Renal pelvis (tissue), 4 donors: Measurements from ENCODE around the gene ARR3. TPM values are rescaled to one million over a fixed set of nuclear protein-coding genes. Genes with fewer than 3 reads are reported as not detected.
"Not testable (repeated sequence)": the region's sequence is repeated elsewhere in the genome, so short reads cannot be mapped to it uniquely, and the experiment has no call there.

ENCODE experiments used
- DNase-seq: peaks from one replicate; pipeline ENCODE4 v3.0.0-alpha.2; 2013
- polyA plus RNA-seq, 3 donors: library from polyadenylated mRNA; unstranded; fragments of 120-200 nt; gene quantifications; one replicate each; pipeline ENCODE4 v1.2.1, GENCODE V29; 2013; ENCODE audit not compliant: insufficient read length in 3 of 3

The ARR3 gene
- polyA plus RNA-seq, 3 donors, result 0.51 to 1.7 (median 1.4) TPM

GRCh38 chrX:70274029-70274428 is 5.9 kb downstream of the ARR3 start:
- not testable (repeated sequence) for DNase-seq

- DNase-seq, result no peak
Observed at GRCh38 chrX:70279081-70279480, 10.9 kb downstream of the ARR3 start.

GRCh38 chrX:70280573-70280972 is 12.4 kb downstream of the ARR3 start:
- DNase-seq, result no peak

GRCh38 chrX:70281951-70282350 is 13.8 kb downstream of the ARR3 start, which contains the start of gene RAB41:
RAB41 (plus strand) TSS chrX:70282172; CDS start chrX:70282218, 46 bp downstream.
- no peak for DNase-seq

- no peak for DNase-seq
Observed at GRCh38 chrX:70289168-70289792, 21.1 kb downstream of the ARR3 start.

GRCh38 chrX:70289793-70290770 is 21.9 kb downstream of the ARR3 start, which contains the start of the genes KIF4A and PDZD11:
KIF4A (plus strand) TSS chrX:70290104; CDS start chrX:70290459, 355 bp downstream.
PDZD11 (minus strand) TSS chrX:70289927; CDS start chrX:70289341, 586 bp downstream.
- DNase-seq, result peak; percentile 81

GRCh38 chrX:70292788-70293187 is 24.7 kb downstream of the ARR3 start:
- no peak for DNase-seq

- no peak for DNase-seq
Observed at GRCh38 chrX:70293621-70294020, 25.5 kb downstream of the ARR3 start.

- DNase-seq, result no peak
Observed at GRCh38 chrX:70301716-70302115, 33.6 kb downstream of the ARR3 start.

GRCh38 chrX:70313503-70313902 is 45.4 kb downstream of the ARR3 start:
- DNase-seq, result no peak

- no peak for DNase-seq
Observed at GRCh38 chrX:70322784-70323183, 54.6 kb downstream of the ARR3 start.

GRCh38 chrX:70323628-70324027 is 55.5 kb downstream of the ARR3 start:
- DNase-seq, result not testable (repeated sequence)

- DNase-seq, result no peak
Observed at GRCh38 chrX:70324326-70324725, 56.2 kb downstream of the ARR3 start.

- no peak for DNase-seq
Observed at GRCh38 chrX:70331161-70331560, 63.0 kb downstream of the ARR3 start.

Other genes with a start within 250 kb of the ARR3 start
- gene AWAT2, start 218.4 kb upstream of the ARR3 start, polyA plus RNA-seq, result not detected
- not detected for gene OTUD6A, start 205.9 kb upstream of the ARR3 start, polyA plus RNA-seq
- 100 to 1,000 TPM in 2 of 3 donors, 10 to 100 TPM in 1; 88.0 to 104 (median 100) TPM for gene IGBP1, start 134.9 kb upstream of the ARR3 start, polyA plus RNA-seq
- under 1 TPM in 1 of 3 donors, not detected in 2; 0.22 TPM for gene DGAT2L6, start 90.9 kb upstream of the ARR3 start, polyA plus RNA-seq
- under 1 TPM in 1 of 3 donors, not detected in 2; 0.13 TPM for gene AWAT1, start 33.7 kb upstream of the ARR3 start, polyA plus RNA-seq
- gene P2RY4, start 8.1 kb upstream of the ARR3 start, polyA plus RNA-seq, result under 1 TPM; 0.14 to 0.68 (median 0.56) TPM
- gene RAB41, start 13.8 kb downstream of the ARR3 start, polyA plus RNA-seq, result 1 to 10 TPM in 2 of 3 donors, under 1 TPM in 1; 0.85 to 1.3 (median 1.2) TPM
- gene PDZD11, start 21.6 kb downstream of the ARR3 start, polyA plus RNA-seq, result 10 to 100 TPM; 48.8 to 59.1 (median 58.5) TPM
- gene KIF4A, start 21.8 kb downstream of the ARR3 start, polyA plus RNA-seq, result 10 to 100 TPM; 17.0 to 20.6 (median 17.7) TPM
- 1 to 10 TPM; 1.4 to 2.2 (median 2.0) TPM for gene GDPD2, start 155.0 kb downstream of the ARR3 start, polyA plus RNA-seq
- gene DLG3, start 176.5 kb downstream of the ARR3 start, polyA plus RNA-seq, result 10 to 100 TPM; 39.3 to 49.1 (median 39.5) TPM